HEK293T (cell line): Measurements from ENCODE around the gene SGCA.

ENCODE experiments used
- CTCF ChIA-PET: fragments of 350-600 bp; formaldehyde crosslinking; extraction: SDS; loops from one replicate; lab custom pipeline; 2021; ENCODE audit warnings: antibody characterized with exemption, inconsistent platforms; lab: Yijun Ruan, JAX
- POLR2A ChIA-PET: fragments of 350-600 bp; formaldehyde crosslinking; extraction: SDS; loops from one replicate; lab custom pipeline; 2020; ENCODE audit warnings: antibody characterized with exemption, inconsistent platforms; lab: Yijun Ruan, JAX
- DNase-seq: peaks from one replicate; pipeline ENCODE4 v3.0.0; 2012; ENCODE audit warnings: mixed read lengths; ENCODE audit errors: extremely low spot score
- ARNT ChIP-seq: fragments of 450-650 bp; IDR thresholded peaks from 2 replicates; pipeline ENCODE4 v1.6.1; 2017; ENCODE audit warnings: mild to moderate bottlenecking
- BHLHE40 ChIP-seq: fragments of 450-650 bp; IDR thresholded peaks from 2 replicates; pipeline ENCODE4 v1.6.1; 2016; ENCODE audit warnings: mild to moderate bottlenecking, moderate library complexity, borderline replicate concordance
- CTBP1 ChIP-seq: fragments of 450-650 bp; IDR thresholded peaks from 2 replicates; pipeline ENCODE4 v1.6.1; 2016; ENCODE audit warnings: borderline replicate concordance
- ELF4 ChIP-seq: fragments of 450-650 bp; IDR thresholded peaks from 2 replicates; pipeline ENCODE4 v1.6.1; 2017; ENCODE audit warnings: antibody characterized with exemption
- FOXA1 ChIP-seq: fragments of 450-650 bp; IDR thresholded peaks from 2 replicates; pipeline ENCODE4 v1.6.1; 2016; ENCODE audit warnings: mild to moderate bottlenecking
- FOXK2 ChIP-seq: fragments of 450-650 bp; IDR thresholded peaks from 2 replicates; pipeline ENCODE4 v1.6.1; 2016; ENCODE audit warnings: mild to moderate bottlenecking
- FOXM1 ChIP-seq: fragments of 450-650 bp; IDR thresholded peaks from 2 replicates; pipeline ENCODE4 v1.6.1; 2017; ENCODE audit warnings: mild to moderate bottlenecking, borderline replicate concordance
- HDGF ChIP-seq: fragments of 450-650 bp; IDR thresholded peaks from 2 replicates; pipeline ENCODE4 v1.6.1; 2017; ENCODE audit warnings: antibody characterized with exemption, borderline replicate concordance
- L3MBTL2 ChIP-seq: fragments of 450-650 bp; conservative IDR thresholded peaks from 2 replicates; pipeline ENCODE4 v1.6.1; 2016; ENCODE audit warnings: mild to moderate bottlenecking
- LEF1 ChIP-seq: fragments of 450-650 bp; IDR thresholded peaks from 2 replicates; pipeline ENCODE4 v1.6.1; 2017; ENCODE audit warnings: mild to moderate bottlenecking, borderline replicate concordance
- NFRKB ChIP-seq: fragments of 450-650 bp; IDR thresholded peaks from 2 replicates; pipeline ENCODE4 v1.6.1; 2016; ENCODE audit warnings: mild to moderate bottlenecking, moderate library complexity
- PKNOX1 ChIP-seq: fragments of 450-650 bp; IDR thresholded peaks from 2 replicates; pipeline ENCODE4 v1.6.1; 2016
- SP1 ChIP-seq: fragments of 450-650 bp; IDR thresholded peaks from 2 replicates; pipeline ENCODE4 v1.6.1; 2017
- SUZ12 ChIP-seq: fragments of 450-650 bp; IDR thresholded peaks from 2 replicates; pipeline ENCODE4 v1.6.1; 2016; ENCODE audit warnings: mild to moderate bottlenecking
- TARDBP ChIP-seq: fragments of 450-650 bp; IDR thresholded peaks from 2 replicates; pipeline ENCODE4 v1.6.1; 2016
- ZNF384 ChIP-seq: fragments of 450-650 bp; IDR thresholded peaks from 2 replicates; pipeline ENCODE4 v1.6.1; 2016

The SGCA gene

GRCh38 chr17:50165867-50166517 is at the start of gene SGCA:
SGCA (plus strand) TSS chr17:50166005; CDS start chr17:50166041, 36 bp downstream.
- DNase-seq, result no peak
- POLR2A ChIA-PET, result interaction anchor here (1.5 to 2.2 kb wide), 2 partner anchors 12 to 14 kb away, joined by 7 to 13 read pairs; no protein-coding TSS in a partner anchor
- no peak for TF ChIP-seq TARDBP
- no peak for TF ChIP-seq SUZ12
- TF ChIP-seq CTBP1, result no peak
- TF ChIP-seq FOXA1, result no peak
- no peak for TF ChIP-seq FOXM1
- TF ChIP-seq ARNT, result no peak
- TF ChIP-seq ELF4, result no peak
- TF ChIP-seq BHLHE40, result no peak
- TF ChIP-seq NFRKB, result no peak
- no peak for TF ChIP-seq ZNF384
- CTCF ChIA-PET, result interaction anchor here (0.6 to 1.3 kb wide), 4 partner anchors 12 to 131 kb away, joined by 3 to 4 read pairs (median 4); no protein-coding TSS in a partner anchor

- TF ChIP-seq CTBP1 (no peak), SP1 (no peak), HDGF (no peak), SUZ12 (no peak), NFRKB (no peak), FOXM1 (no peak), ELF4 (no peak), BHLHE40 (no peak), LEF1 (no peak), TARDBP (no peak), PKNOX1 (no peak), ARNT (no peak), ZNF384 (no peak), FOXK2 (no peak), L3MBTL2 (no peak)
- CTCF ChIA-PET, result no interaction called here
- DNase-seq, result no peak
- POLR2A ChIA-PET, result interaction anchor here (0.9 kb wide), 1 partner anchor 60 kb away, joined by 3 read pairs; no protein-coding TSS in a partner anchor
Observed at GRCh38 chr17:50117202-50118051, 48.4 kb upstream of the SGCA start.

- CTCF ChIA-PET, result no interaction called here
- no peak for DNase-seq
- POLR2A ChIA-PET, result interaction anchor here (0.9 to 1.9 kb wide), 2 partner anchors 43 to 59 kb away, joined by 3 to 8 read pairs; no protein-coding TSS in a partner anchor
- TF ChIP-seq CTBP1 (no peak), TARDBP (no peak), FOXA1 (no peak), SP1 (no peak), NFRKB (no peak), LEF1 (no peak), ARNT (no peak), FOXM1 (no peak), L3MBTL2 (no peak), BHLHE40 (no peak), SUZ12 (no peak), HDGF (no peak), ELF4 (no peak)
Observed at GRCh38 chr17:50118076-50118827, 47.6 kb upstream of the SGCA start.

- ChIA-PET POLR2A (interaction anchor here (1.0 to 1.9 kb wide), 2 partner anchors 14 to 42 kb away, joined by 3 to 8 read pairs; no protein-coding TSS in a partner anchor), CTCF (interaction anchor here (0.9 to 1.0 kb wide), 2 partner anchors 81 to 178 kb away, joined by 3 to 4 read pairs; no protein-coding TSS in a partner anchor)
- TF ChIP-seq L3MBTL2, result no peak
- TF ChIP-seq ZNF384, result no peak
- no peak for TF ChIP-seq BHLHE40
- no peak for DNase-seq
Observed at GRCh38 chr17:50118828-50119218, 47.0 kb upstream of the SGCA start.

- TF ChIP-seq SUZ12, result no peak
- TF ChIP-seq TARDBP, result no peak
- TF ChIP-seq ZNF384, result no peak
- TF ChIP-seq ELF4, result no peak
- no peak for TF ChIP-seq HDGF
- no peak for TF ChIP-seq PKNOX1
- no peak for TF ChIP-seq BHLHE40
- no peak for TF ChIP-seq L3MBTL2
- TF ChIP-seq FOXM1, result no peak
- TF ChIP-seq SP1, result no peak
- TF ChIP-seq ARNT, result no peak
- no peak for DNase-seq
- CTCF ChIA-PET, result no interaction called here
- POLR2A ChIA-PET, result interaction anchor here (1.9 kb wide), 1 partner anchor 40 kb away, joined by 8 read pairs; no protein-coding TSS in a partner anchor
Observed at GRCh38 chr17:50120475-50121253, 45.1 kb upstream of the SGCA start.
